ENCODE measurements around the gene TMEM8B.
A peak's percentile ranks its signal among the peaks of the same experiment; 100 is the strongest.

Gene TMEM8B

DNA sequence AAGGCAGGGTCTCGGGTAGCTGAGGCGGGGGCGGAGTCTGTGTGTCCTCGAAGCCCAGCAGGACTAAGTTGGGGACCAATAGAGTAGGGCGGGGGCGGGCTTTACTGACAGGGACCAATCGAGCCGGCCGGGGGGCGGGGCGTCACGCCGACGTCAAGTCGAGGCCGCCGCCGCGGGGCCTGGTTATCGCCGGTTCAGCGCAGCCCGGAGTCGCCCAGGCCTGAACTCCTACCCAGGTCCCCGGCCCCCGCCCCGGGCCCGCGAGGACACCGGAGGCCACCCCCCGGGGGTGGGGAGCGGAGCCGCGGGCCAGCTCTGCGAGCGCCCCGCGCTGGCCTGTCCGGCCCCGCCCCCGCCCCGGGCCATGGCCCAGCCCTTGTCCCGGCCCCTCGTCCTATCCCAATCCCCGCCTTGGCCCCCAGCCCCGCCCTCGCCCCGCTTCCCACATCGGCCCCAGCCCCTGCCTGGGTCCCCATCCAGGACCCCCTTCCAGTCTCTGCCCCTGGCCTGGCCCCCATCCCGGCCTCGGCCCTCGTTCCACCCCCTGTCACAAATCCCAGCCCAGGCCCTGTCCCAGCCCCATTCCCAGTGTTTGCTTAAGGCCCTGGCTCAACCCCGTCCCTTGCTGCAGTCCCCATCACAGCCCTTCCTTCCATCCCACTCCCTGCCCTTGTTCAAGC, at the start of gene TMEM8B:
Gene TMEM8B, plus strand, starts transcription at position 145 of the 680 bp plus-strand sequence. Its CDS starts 220 bp downstream, at position 365.
- peak; percentile 95 for DNase-seq (ENCODE audit: low read depth)

- no peak for DNase-seq (ENCODE audit: low read depth)
These were observed 48.0 kb upstream of the TMEM8B start for GRCh38 chr9:35781066-35781465.

- no peak for DNase-seq (ENCODE audit: low read depth)
These were observed 45.6 kb upstream of the TMEM8B start for GRCh38 chr9:35783418-35783817.

DNA sequence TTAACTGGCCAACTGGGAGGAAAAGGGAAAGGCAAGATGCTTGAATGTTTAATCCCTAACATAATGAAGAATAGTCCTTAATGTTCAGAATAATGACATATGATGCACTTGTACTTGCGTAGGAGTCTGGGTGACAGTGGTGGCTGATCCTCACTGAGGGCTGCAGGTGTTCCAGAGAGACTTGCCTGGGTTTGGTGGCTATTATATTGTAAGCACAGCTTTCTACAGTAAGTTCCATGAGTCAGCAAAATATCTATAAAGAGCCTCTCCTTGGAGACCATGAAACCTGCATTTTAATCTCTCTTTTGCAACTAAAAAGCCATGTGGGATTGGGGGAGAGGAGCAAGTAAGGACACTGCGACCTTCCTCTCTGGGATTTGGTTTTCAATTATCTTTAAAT, 39.5 kb upstream of the TMEM8B start:
- DNase-seq (ENCODE audit: low read depth), result no peak

DNA sequence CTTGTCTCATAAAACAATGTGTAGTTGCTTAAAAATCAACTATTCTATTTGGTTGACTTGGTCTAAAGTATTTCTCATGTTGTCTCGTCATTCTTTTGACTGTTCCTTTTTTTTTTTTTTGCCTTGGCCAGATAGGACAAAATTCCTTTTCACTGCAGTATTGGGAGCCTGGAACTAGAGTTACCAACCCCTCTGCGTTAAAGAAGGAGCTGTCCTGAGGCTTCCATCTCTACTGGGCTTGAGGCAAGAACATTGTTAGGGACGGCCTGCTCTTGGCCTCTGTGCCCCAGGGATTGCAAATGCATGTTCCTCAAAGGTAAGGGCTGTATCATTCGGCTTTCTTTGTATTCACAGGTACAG, 39.0 kb upstream of the TMEM8B start:
- no peak for DNase-seq (ENCODE audit: low read depth)

DNA sequence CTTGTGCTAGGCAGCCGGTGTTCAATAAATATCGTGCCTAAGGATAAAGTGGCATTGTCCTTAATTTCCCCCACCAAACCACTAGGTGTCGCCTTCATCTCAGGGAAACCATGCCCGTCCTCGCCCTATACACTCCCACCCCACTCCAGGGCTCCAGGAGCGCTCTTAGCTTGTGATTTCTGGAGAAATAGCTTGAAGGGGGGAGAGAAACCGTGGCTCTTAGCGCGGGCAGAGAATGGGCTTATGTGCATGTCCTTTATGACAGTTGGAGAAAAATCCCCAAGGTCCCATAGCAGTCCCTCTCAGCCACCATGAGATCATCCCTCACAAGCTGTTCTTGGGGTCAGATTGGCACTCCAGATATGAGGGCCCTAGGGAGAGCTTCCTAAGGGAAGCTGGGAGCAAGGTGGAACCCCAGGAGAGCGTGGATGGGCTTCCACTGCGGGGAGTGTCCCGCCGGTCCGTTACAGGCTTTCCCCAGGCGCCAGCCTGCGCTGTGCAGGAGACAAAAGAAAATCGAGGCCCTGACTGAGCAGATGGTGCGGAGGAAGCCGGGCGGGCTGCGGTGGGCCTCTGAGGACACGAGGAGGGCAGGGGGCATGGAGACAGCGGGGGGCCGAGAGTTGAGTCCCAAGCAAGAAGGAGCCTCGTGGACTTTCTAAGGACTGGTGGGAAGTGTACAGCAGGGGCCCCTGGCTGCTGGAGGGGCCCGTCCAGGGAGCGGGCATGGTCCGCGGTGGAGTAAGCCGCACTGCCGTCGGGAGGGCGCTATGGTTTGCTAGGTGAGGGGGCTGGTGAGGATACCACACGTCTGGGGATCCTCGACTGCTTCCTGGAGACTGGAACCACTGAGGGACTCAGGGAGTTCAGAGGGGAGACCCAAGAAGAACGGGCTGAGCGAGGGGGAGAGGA, 38.4 kb upstream of the TMEM8B start:
- peak; percentile 52 for DNase-seq (ENCODE audit: low read depth)

DNA sequence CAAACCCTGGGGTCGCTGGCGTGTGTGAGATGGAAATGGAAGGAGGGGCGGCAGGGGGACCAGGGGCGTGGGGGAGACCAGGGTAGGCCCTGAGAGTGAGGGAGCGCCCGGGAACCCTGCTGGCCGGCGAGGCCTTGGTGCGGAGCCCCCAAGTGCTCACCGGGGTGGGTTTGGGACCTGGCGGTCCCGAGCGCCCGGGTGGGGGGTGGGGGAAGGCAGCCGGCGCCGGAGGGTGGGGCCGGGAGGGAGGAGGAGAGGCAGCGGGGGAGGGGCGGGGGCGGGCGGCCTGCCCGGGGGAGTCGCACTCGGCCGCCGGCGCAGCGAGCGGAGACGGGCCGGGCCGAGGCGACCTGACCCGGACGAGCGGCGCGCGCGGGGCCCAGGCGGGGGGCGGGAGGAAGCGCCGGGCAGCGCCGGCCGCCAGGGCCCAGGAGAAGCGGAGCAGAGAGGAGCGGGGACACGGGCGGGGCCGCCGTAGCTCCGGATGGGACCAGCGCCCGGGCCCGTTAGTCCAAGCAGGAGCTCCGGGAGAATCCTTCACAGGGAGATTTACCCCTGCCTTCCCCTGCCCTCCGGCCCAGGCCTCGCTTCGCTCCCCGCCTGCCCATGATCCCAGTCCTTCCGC, 37.6 kb upstream of the TMEM8B start, which contains the start of gene NPR2:
Gene NPR2, plus strand, starts transcription at position 295 of the 625 bp plus-strand sequence. CDS start 818 bp downstream, outside the sequence.
- no peak for DNase-seq (ENCODE audit: low read depth)

DNA sequence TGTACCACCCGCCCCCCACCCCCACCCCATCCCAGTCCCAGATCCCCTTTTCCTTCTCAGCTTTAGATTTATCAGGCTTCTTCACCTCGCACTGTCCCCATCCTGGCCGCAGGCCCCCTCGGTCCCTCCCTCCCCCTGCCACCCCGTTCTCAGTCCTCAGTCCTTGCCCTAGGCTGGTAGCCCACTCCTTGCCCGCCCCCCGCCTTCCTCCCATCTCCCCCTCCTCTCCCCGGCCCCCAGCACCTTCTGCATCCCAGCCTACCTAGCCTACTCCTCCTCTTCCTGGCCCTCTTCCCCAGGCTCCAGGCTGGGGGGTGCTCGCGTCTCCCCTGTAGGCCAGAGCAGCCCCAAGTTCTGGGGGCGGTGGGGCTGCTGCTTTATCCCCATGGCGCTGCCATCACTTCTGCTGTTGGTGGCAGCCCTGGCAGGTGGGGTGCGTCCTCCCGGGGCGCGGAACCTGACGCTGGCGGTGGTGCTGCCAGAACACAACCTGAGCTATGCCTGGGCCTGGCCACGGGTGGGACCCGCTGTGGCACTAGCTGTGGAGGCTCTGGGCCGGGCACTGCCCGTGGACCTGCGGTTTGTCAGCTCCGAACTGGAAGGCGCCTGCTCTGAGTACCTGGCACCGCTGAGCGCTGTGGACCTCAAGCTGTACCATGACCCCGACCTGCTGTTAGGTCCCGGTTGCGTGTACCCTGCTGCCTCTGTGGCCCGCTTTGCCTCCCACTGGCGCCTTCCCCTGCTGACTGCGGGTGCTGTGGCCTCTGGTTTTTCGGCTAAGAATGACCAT, 36.8 kb upstream of the TMEM8B start:
- DNase-seq (ENCODE audit: low read depth), result no peak

GRCh38 chr9:35792826-35793225, 36.2 kb upstream of the TMEM8B start:
- no peak for DNase-seq (ENCODE audit: low read depth)

- no peak for DNase-seq (ENCODE audit: low read depth)
These were observed 35.6 kb upstream of the TMEM8B start for GRCh38 chr9:35793461-35793860.

GRCh38 chr9:35795695-35796094, 33.3 kb upstream of the TMEM8B start:
- no peak for DNase-seq (ENCODE audit: low read depth)

GRCh38 chr9:35797311-35798109, 31.5 kb upstream of the TMEM8B start:
- no peak for DNase-seq (ENCODE audit: low read depth)

DNA sequence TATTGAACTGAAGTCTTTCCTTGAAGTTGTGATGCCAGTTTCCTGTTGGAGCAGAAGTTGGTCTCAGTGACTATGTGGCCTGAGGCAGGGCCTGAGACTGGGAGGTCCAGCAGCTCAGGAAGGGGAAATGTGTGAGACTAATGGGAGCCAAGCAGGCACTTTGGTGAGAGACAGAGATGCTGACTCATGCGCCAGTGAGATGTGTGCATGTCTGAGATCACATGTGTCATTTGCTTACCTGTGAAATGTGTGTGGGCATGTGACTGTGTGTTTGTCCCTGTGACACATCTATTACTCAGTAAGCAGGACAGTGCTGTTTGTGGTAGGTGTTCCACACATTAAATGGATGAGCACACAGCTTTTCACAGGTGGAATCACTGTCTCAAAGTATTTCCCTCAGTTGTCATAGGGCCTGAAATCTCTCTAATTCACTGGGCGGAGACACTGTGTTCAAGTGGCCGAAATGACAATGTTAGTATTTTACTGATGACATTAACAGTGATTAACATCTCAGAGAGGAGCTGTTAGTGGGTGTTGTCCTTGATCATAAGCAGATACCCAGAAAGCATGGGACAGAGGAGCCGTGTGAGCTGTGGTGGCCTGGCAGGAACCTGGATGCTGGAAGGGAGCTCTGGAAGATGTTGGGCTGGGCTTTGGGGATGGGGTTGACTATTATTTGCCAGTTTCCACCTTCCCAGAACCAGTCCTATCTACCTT, 30.2 kb upstream of the TMEM8B start:
- no peak for DNase-seq (ENCODE audit: low read depth)

DNA sequence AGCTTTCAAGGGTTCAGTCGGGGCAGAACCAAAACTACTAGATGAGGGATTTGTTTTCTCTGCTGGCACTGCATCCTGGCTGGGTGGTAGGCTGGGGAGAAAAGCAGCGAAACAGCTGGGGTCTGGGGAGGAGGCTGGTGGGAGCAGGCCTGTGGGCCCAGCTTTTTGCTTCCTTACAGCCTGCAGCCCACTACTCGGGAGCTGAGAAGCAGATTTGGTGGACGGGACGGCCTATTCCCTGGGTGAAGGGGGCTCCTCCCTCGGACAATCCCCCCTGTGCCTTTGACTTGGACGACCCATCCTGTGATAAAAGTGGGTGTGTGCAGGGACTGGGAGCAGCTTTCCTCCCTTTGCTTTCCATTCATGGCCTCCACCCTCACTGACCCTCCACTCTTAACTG, 28.5 kb upstream of the TMEM8B start:
- DNase-seq (ENCODE audit: low read depth), result no peak

GRCh38 chr9:35801328-35802128, 27.5 kb upstream of the TMEM8B start:
- no peak for DNase-seq (ENCODE audit: low read depth)

- no peak for DNase-seq (ENCODE audit: low read depth)
These were observed 22.9 kb upstream of the TMEM8B start for GRCh38 chr9:35806101-35806500.

DNA sequence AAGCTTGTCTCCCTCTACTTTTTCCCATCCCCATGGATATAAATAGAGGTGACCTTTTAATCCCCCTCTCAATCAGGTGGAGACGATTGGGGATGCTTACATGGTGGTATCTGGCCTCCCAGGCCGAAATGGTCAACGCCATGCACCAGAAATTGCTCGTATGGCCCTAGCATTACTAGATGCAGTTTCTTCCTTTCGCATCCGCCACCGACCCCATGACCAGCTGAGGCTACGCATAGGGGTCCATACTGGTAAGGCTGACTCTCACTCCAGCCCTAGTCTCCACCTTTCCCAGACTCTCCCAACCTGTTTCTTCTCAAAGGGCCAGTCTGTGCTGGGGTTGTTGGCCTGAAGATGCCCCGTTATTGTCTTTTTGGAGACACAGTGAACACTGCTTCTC, 20.6 kb upstream of the TMEM8B start:
- no peak for DNase-seq (ENCODE audit: low read depth)

GRCh38 chr9:35810122-35810521, 18.9 kb upstream of the TMEM8B start:
- DNase-seq (ENCODE audit: low read depth), result no peak

GRCh38 chr9:35811381-35812024, 17.5 kb upstream of the TMEM8B start:
- no peak for DNase-seq (ENCODE audit: low read depth)

All from activated T-cell treated with anti-CD3 and anti-CD28 coated beads for 1 hour (primary cell).